Gastrocnemius medialis (tissue), 4 donors: ENCODE data around the gene MAP3K12. TPM values are rescaled to one million over a fixed set of nuclear protein-coding genes. Genes with fewer than 3 reads are reported as not detected.

Source experiments
- ATAC-seq, 2 donors: fragments of 150-250 bp; one replicate each; pipeline ENCODE4 v1.9.1; 2016
- DNase-seq, 2 donors: peaks; one replicate each; pipeline ENCODE4 v3.0.0-alpha.2; 2019
- H3K27ac ChIP-seq, 4 donors: fragments of 200-600 bp; sonication (generic); 1 replicate in 1 of 4; 2 replicates in 3 of 4; pipeline ENCODE4 v1.5.1; 2016 to 2018; ENCODE audit warnings: mild to moderate bottlenecking in 2 of 4, moderate library complexity in 1 of 4
- H3K27me3 ChIP-seq, 3 donors: fragments of 200-600 bp; sonication (generic) in 2 of 3; 1 replicate in 1 of 3; 2 replicates in 2 of 3; pipeline versions ENCODE4 v1.5.1 to v1.6.0; 2016 to 2019; ENCODE audit warnings: mild to moderate bottlenecking in 1 of 3, moderate library complexity in 1 of 3
- H3K36me3 ChIP-seq, 2 donors: fragments of 200-600 bp; sonication (generic) in 1 of 2; one replicate each; pipeline ENCODE4 v1.5.1; 2017 to 2018
- H3K4me1 ChIP-seq, 2 donors: fragments of 200-600 bp; sonication (generic) in 1 of 2; one replicate each; pipeline ENCODE4 v1.5.1; 2016 to 2017; ENCODE audit warnings: mild to moderate bottlenecking in 2 of 2
- H3K4me3 ChIP-seq, 4 donors: fragments of 200-600 bp; sonication (generic) in 3 of 4; 1 replicate in 1 of 4; 2 replicates in 3 of 4; pipeline ENCODE4 v1.5.1; 2016 to 2019; ENCODE audit warnings: mild to moderate bottlenecking in 2 of 4
- H3K9me3 ChIP-seq, 3 donors: fragments of 200-600 bp; sonication (generic) in 2 of 3; 1 replicate in 1 of 3; 2 replicates in 2 of 3; pipeline ENCODE4 v1.5.1; 2016 to 2019
- CTCF ChIP-seq, 5 experiments: fragments of 450-650 bp in 3 of 5; fragments of 200-600 bp in 2 of 5; sonication (generic) in 2 of 5; IDR thresholded peaks in 4 of 5; conservative IDR thresholded peaks in 1 of 5; 1 replicate in 4 of 5; 2 replicates in 1 of 5; pipeline ENCODE4 v1.5.1; 2016 to 2019; ENCODE audit warnings: antibody characterized with exemption in 5 of 5, mild to moderate bottlenecking in 3 of 5, moderate library complexity in 3 of 5
- POLR2A ChIP-seq, 2 donors: fragments of 450-650 bp; IDR thresholded peaks; one replicate each; pipeline ENCODE4 v1.6.1; 2017; ENCODE audit warnings: antibody characterized with exemption in 2 of 2, mild to moderate bottlenecking in 2 of 2, moderate library complexity in 2 of 2
- in situ Hi-C, 4 donors: fragments of 200-750 bp; cut with MboI; loops; one replicate each; pipeline versions ENCODE4 v1.15.0 to v1.8.0; 2017; ENCODE audit warnings: low sequenced_read_pairs in 4 of 4
- intact Hi-C: fragments of 100-400 bp; cut with DNase I; formaldehyde crosslinking; loops from one replicate; pipeline ENCODE4 v1.15.1; 2023; ENCODE audit warnings: low total_unique reads
- total RNA-seq, 4 donors: library from RNA; depleted of rRNA; stranded (reverse); fragments of >200 nt; gene quantifications; one replicate each; pipeline versions ENCODE4 v1.1.0 to v1.2.3, GENCODE V29; 2016

MAP3K12 gene
- total RNA-seq, 4 donors from 2014 or later: 1.1 to 9.9 (median 3.8) TPM

- in situ Hi-C loops (no loop called here), intact Hi-C loops (no loop called here)
- TF ChIP-seq POLR2A (IDR thresholded peaks at IDR 0.05) (no peak), CTCF (IDR thresholded peaks at IDR 0.05 in 4 of 5, conservative IDR thresholded peaks at IDR 0.05 in 1 of 5) (no peak)
- H3K27me3 ChIP-seq: no peaks in the 10 kb centered on the region
- DNase-seq (no peak), ATAC-seq (peak in 1 of 2 donors; percentile 52)
- no peak overlapping the region for H3K4me3 ChIP-seq
- H3K4me1 ChIP-seq: no peaks in the 10 kb centered on the region
- no peaks in the 10 kb centered on the region for H3K9me3 ChIP-seq
- no peak overlapping the region for H3K27ac ChIP-seq
- H3K36me3 ChIP-seq: peaks cover 0 to 83% of the 10 kb centered on the region in 2 donors
These were observed 39.0 kb upstream of the MAP3K12 start for GRCh38 chr12:53538209-53538689.

DNA sequence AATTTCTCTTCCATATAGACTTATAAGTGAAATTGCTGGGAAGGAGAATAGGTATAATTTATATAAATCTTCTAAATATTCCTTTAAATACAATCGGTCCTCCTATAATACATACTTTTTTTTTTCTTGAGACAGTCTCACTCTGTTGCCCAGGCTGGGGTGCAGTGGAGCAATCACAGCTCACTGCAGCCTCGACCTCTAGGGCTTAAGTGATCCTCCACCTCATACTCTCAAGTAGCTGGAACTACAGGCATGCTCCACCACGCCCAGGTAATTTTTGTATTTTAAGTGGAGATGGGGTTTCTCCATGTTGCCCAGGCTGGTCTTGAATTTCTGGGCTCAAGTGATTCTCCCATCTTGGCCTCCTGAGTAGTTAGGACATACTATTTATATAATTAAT, 37.7 kb upstream of the MAP3K12 start:
- Histone ChIP-seq H3K36me3 (peaks cover 0 to 85% of the 10 kb centered on the region in 2 donors), H3K27me3 (no peaks in the 10 kb centered on the region), H3K27ac (no peak overlapping the region), H3K4me1 (no peaks in the 10 kb centered on the region), H3K9me3 (no peaks in the 10 kb centered on the region), H3K4me3 (no peak overlapping the region)
- ATAC-seq (no peak), DNase-seq (no peak)
- TF ChIP-seq POLR2A (IDR thresholded peaks at IDR 0.05): no peak
- TF ChIP-seq CTCF (IDR thresholded peaks at IDR 0.05 in 4 of 5, conservative IDR thresholded peaks at IDR 0.05 in 1 of 5): no peak
- in situ Hi-C loops: no loop called here
- intact Hi-C loops: no loop called here

GRCh38 chr12:53533471-53533870, 34.2 kb upstream of the MAP3K12 start:
- H3K4me3 ChIP-seq: no peak overlapping the region
- H3K27me3 ChIP-seq: no peaks in the 10 kb centered on the region
- H3K27ac ChIP-seq: no peak overlapping the region
- intact Hi-C loops (no loop called here), in situ Hi-C loops (no loop called here)
- ATAC-seq (no peak), DNase-seq (no peak)
- no peaks in the 10 kb centered on the region for H3K4me1 ChIP-seq
- H3K9me3 ChIP-seq: no peaks in the 10 kb centered on the region
- TF ChIP-seq CTCF (IDR thresholded peaks at IDR 0.05 in 4 of 5, conservative IDR thresholded peaks at IDR 0.05 in 1 of 5): no peak
- no peak for TF ChIP-seq POLR2A (IDR thresholded peaks at IDR 0.05)
- peaks cover 5 to 87% of the 10 kb centered on the region in 2 donors for H3K36me3 ChIP-seq

DNA sequence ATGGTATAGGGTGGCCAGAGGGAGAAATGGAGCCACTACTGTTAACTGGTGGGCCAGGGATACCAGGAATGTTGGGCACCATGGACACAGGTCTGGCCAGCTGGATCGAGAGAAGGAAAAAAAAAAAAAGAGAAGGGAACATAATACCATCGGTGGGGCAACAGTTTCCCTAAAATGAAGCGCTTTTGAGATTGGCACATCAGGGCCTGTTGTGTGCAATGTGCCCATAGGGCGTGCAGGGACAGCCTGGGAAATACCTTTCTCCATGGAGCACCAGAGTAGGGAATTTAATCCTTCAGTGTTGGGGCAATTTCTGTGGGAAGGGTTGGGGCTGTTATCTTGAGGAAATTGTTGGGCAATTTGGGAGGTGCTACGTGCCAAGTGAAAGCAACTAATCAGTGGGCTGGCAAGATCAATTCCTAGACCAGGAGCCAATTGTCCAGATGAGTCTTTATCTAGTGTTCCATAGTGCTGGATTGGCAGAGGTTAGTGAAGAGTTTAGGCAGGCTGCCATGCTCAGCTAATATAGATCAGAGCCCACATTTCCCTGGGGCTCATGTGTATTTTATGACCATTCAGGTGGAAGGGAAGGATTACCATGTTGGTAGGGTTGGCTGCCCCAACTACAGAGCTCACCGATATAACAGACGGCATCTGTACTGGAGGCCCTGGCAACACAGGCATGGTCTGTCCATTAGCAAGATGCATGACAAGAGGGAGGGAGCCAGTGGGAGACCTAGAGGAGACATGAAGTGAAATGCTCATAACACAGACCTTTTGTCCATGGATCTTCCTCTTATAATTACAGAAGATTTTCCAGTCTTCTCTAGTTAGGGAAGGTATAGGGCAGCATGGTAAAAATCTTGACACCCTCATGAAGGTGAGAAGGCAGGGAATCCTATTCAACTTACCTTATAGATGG, 33.5 kb upstream of the MAP3K12 start:
- intact Hi-C loops (no loop called here), in situ Hi-C loops (no loop called here)
- ATAC-seq: peak in 1 of 2 donors; percentile 61
- peak in 1 of 2 donors; percentile 25 for DNase-seq
- no peaks in the 10 kb centered on the region for H3K4me1 ChIP-seq
- H3K9me3 ChIP-seq: no peaks in the 10 kb centered on the region
- H3K36me3 ChIP-seq: peaks cover 5 to 93% of the 10 kb centered on the region in 2 donors
- no peaks in the 10 kb centered on the region for H3K27me3 ChIP-seq
- H3K27ac ChIP-seq: no peak overlapping the region
- TF ChIP-seq CTCF (IDR thresholded peaks at IDR 0.05 in 4 of 5, conservative IDR thresholded peaks at IDR 0.05 in 1 of 5) (no peak), POLR2A (IDR thresholded peaks at IDR 0.05) (no peak)
- no peak overlapping the region for H3K4me3 ChIP-seq
